Measurements from ENCODE around the gene RASA3. TPM values are rescaled to one million over a fixed set of nuclear protein-coding genes. Genes with fewer than 3 reads are reported as not detected.

RASA3 gene
- total and polyA plus RNA-seq, 2 of the 8 experiments (the other 6 are each of a cell fraction or from before 2014, with no cell fraction given) = 7.5 to 21.9 TPM

DNA sequence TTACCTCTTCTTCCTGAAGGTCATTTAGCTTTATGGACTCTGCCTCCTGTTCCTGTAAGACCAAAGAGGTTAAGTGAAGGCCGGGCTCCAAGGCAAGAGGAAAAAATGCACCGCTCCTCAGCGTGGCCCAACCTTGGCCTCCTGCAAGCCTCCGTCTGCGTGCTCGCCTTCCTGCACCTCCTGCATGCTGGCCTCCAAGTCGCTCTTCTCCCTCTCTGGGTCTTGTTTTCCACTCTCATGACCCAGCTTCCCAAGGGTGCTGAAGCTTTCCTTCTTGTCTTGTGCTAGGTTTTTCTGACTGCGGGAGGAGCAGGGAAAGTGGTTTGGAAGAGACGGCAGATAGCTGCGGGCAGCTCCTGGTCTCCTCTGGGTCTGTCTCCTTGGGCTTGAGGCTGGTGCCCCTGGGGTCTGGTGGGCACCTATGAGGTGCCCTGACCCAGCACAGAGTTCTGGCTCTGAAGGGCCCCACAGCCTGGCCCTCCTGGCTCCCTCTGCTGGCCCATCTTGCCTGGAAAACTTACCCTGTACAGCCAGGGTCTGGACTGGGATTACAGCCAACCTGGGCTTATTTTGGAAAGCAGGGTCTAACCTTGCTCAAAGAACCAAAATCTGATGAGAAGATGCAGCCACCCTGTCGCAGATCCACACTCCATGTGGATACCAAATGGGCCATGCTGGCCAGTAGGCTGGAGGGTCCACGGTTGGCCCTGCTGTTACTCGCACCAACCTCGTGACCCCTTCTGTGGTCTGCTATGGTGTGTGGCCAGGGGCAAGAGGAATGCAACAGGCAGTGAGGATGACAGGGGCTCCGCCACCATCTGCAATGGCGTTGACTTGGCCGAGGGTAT lies 163.7 kb downstream of the RASA3 start:
- Histone ChIP-seq H3K9me3 (ENCODE audit: insufficient read depth in 2 of 2, low read depth in 1 of 2, low read length in 1 of 2) (peaks cover 17 to 22% of the 10 kb centered on the region in 2 experiments; a peak in 3 of 4 replicates), H2BK12ac (ENCODE audit: low read depth, low read length) (no peak overlapping the region), H3K79me2 (ENCODE audit: control insufficient read depth in 1 of 2, insufficient read depth in 2 of 2, low read length in 2 of 2) (no peaks in the 10 kb centered on the region), H3K4me3 (ENCODE audit: extremely low read depth in 1 of 4, insufficient read depth in 2 of 4, low read depth in 3 of 4, low read length in 4 of 4) (no peak overlapping the region), H4K20me1 (replicated peaks in 1 of 2; ENCODE audit: control insufficient read depth in 1 of 2, insufficient read depth in 2 of 2, low read length in 2 of 2) (peaks cover 0 to 8% of the 10 kb centered on the region in 2 experiments), H2BK20ac (ENCODE audit: low read length) (no peak overlapping the region), H3K23me2 (ENCODE audit: low read depth, low read length) (peaks cover 13% of the 10 kb centered on the region; the same call in 1 of the 2 replicates), H3K56ac (replicated peaks; ENCODE audit: insufficient read length, low read depth, low read length) (no peak overlapping the region), H3K4ac (replicated peaks; ENCODE audit: insufficient read length, low read depth, low read length) (no peak overlapping the region), H2AK5ac (ENCODE audit: low read depth, low read length) (no peak overlapping the region), H3K9ac (replicated peaks in 1 of 4; ENCODE audit: extremely low read depth in 1 of 4, low read depth in 3 of 4, low read length in 3 of 4) (no peak overlapping the region), H3K23ac (ENCODE audit: insufficient read length) (no peak overlapping the region), H3K36me3 (ENCODE audit: control insufficient read depth in 2 of 4, insufficient read depth in 4 of 4, low read length in 3 of 4) (no peaks in the 10 kb centered on the region), H3K4me1 (replicated peaks in 1 of 4; ENCODE audit: control insufficient read depth in 3 of 4, insufficient read depth in 4 of 4, low read length in 3 of 4) (no peaks in the 10 kb centered on the region), H4K91ac (replicated peaks; ENCODE audit: insufficient read length, low read length) (no peak overlapping the region), H3K27ac (ENCODE audit: low read depth, low read length) (no peak overlapping the region), H2BK5ac (ENCODE audit: low read depth, low read length) (no peak overlapping the region), H3K18ac (ENCODE audit: extremely low read depth, low read length) (no peak overlapping the region), H3K79me1 (ENCODE audit: low read depth, low read length) (no peaks in the 10 kb centered on the region), H4K8ac (ENCODE audit: extremely low read depth, insufficient read depth, low read length) (0 out of 2 replicates have a peak overlapping the region, but pooled peaks have one; percentile 14), H2BK120ac (replicated peaks; ENCODE audit: low read depth, low read length) (no peak overlapping the region), H2BK15ac (ENCODE audit: low read length) (no peak overlapping the region), H3K14ac (ENCODE audit: insufficient read length) (no peak overlapping the region), H2AFZ (ENCODE audit: low read length) (no peak overlapping the region), H3K4me2 (ENCODE audit: insufficient read depth in 1 of 2, low read depth in 2 of 2, low read length in 2 of 2) (no peak overlapping the region), H3K27me3 (replicated peaks in 1 of 4; ENCODE audit: control insufficient read depth in 3 of 4, extremely low read depth in 1 of 4, insufficient read depth in 3 of 4, low read length in 3 of 4) (no peaks in the 10 kb centered on the region), H4K5ac (ENCODE audit: insufficient read length, low read depth, low read length) (no peak overlapping the region)
- FAIRE-seq = no peak
- WGBS, 2 experiments (ENCODE audit: extremely low coverage in 1 of 2, insufficient coverage in 1 of 2, insufficient read length in 1 of 2, insufficient replicate concordance in 2 of 2, low coverage in 1 of 2, low lambda C conversion rate in 2 of 2, missing lambda C conversion rate in 1 of 2) = 90% methylated on average over 17 of the region's 17 CpGs; no CpG with 5 or more reads in 1 of the 2 experiments
- CTCF ChIA-PET (ENCODE audit: partially characterized antibody) = interaction anchor here (0.7 to 2.4 kb wide), 3 partner anchors 121 to 144 kb away, joined by 3 to 8 read pairs (median 4); no protein-coding TSS in a partner anchor
- DNase-seq (ENCODE audit: low read depth in 1 of 2, low spot score in 2 of 2) = no peak
- POLR2A ChIA-PET (ENCODE audit: partially characterized antibody) = no interaction called here
- TF ChIP-seq SRF (IDR thresholded peaks at IDR 0.05; ENCODE audit: low read depth, low read length) (no peak), ATF2 (IDR thresholded peaks at IDR 0.05; ENCODE audit: low read length) (no peak), CTCF (IDR thresholded peaks at IDR 0.05; ENCODE audit: control extremely low read depth in 1 of 3, insufficient read depth in 1 of 3, low read depth in 1 of 3, low read length in 3 of 3) (peak in 2 of 3 experiments; percentile 19 to 26; a peak in 2 of 4 replicates), BACH1 (IDR thresholded peaks at IDR 0.05; ENCODE audit: low read length) (no peak), ZNF274 (IDR thresholded peaks at IDR 0.05; ENCODE audit: borderline replicate concordance, extremely low read depth, low read length) (no peak), RAD21 (IDR thresholded peaks at IDR 0.05 in 1 of 2, conservative IDR thresholded peaks at IDR 0.05 in 1 of 2; ENCODE audit: low read depth in 2 of 2, low read length in 2 of 2) (peak; percentile 1 to 25; a peak in 1 of 4 replicates), CHD2 (IDR thresholded peaks at IDR 0.05; ENCODE audit: low read length) (no peak)
